Measurements from ENCODE around the gene STX12. TPM values are rescaled to one million over a fixed set of nuclear protein-coding genes. Genes with fewer than 3 reads are reported as not detected.

The STX12 gene
- total RNA-seq, 1 donor from 2014 or later, result 26.8 TPM

DNA sequence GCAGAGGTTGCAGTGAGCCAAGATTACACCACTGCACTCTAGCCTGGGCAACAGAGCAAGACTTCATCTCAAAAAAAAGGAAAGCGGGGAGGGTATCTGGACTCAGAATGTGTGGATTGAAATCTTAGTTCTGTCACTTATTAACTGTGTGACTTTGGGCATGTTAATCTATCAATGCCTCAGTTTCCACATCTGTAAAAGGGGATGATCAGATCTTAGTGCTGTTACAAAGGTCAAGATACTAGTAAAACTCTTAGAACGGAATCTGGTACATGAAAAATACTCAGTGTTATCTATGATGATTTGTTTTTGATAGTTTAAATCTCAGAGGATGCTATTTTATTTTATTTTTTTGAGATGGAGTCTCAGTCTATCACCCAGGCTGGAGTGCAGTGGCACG is 36.8 kb upstream of the STX12 start:
- Mint-ChIP-seq H3K27me3 (ENCODE audit: low read depth) (no peaks in the 10 kb centered on the region), H3K9me3 (no peaks in the 10 kb centered on the region), H3K36me3 (peaks cover 39% of the 10 kb centered on the region), H3K27ac (no peak overlapping the region), H3K4me3 (no peak overlapping the region), H3K4me1 (no peaks in the 10 kb centered on the region)
- TF ChIP-seq, protein P1, sequence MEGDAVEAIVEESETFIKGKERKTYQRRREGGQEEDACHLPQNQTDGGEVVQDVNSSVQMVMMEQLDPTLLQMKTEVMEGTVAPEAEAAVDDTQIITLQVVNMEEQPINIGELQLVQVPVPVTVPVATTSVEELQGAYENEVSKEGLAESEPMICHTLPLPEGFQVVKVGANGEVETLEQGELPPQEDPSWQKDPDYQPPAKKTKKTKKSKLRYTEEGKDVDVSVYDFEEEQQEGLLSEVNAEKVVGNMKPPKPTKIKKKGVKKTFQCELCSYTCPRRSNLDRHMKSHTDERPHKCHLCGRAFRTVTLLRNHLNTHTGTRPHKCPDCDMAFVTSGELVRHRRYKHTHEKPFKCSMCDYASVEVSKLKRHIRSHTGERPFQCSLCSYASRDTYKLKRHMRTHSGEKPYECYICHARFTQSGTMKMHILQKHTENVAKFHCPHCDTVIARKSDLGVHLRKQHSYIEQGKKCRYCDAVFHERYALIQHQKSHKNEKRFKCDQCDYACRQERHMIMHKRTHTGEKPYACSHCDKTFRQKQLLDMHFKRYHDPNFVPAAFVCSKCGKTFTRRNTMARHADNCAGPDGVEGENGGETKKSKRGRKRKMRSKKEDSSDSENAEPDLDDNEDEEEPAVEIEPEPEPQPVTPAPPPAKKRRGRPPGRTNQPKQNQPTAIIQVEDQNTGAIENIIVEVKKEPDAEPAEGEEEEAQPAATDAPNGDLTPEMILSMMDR (IDR thresholded peaks at IDR 0.05; ENCODE audit: unreplicated experiment), result no peak
- no peak for DNase-seq (ENCODE audit: low spot score in 2 of 2, unreplicated experiment in 2 of 2)

DNA sequence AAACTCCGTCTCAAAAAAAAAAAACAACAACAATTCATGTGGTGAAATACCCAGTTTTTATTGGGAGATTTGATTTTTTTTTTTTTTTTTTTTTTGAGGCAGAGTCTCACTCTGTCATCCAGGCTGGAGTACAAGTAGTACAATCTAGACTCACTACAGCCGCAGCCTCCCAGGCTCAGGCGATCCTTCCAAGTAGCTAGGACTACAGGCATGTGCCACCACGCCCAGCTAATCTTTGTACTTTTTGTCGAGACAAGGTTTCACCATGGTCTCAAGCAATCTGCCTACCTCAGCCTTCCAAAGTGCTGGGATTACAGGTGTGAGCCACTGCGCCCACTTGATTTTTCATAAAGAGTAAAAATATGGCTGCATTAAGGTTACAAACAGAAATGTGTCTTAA is 31.9 kb upstream of the STX12 start:
- Mint-ChIP-seq H3K4me3 (no peak overlapping the region), H3K27me3 (ENCODE audit: low read depth) (no peaks in the 10 kb centered on the region), H3K27ac (no peak overlapping the region), H3K9me3 (no peaks in the 10 kb centered on the region), H3K4me1 (no peaks in the 10 kb centered on the region), H3K36me3 (peaks cover 38% of the 10 kb centered on the region)
- no peak for DNase-seq (ENCODE audit: low spot score in 2 of 2, unreplicated experiment in 2 of 2)
- TF ChIP-seq, protein P1 (IDR thresholded peaks at IDR 0.05; ENCODE audit: unreplicated experiment), result no peak

DNA sequence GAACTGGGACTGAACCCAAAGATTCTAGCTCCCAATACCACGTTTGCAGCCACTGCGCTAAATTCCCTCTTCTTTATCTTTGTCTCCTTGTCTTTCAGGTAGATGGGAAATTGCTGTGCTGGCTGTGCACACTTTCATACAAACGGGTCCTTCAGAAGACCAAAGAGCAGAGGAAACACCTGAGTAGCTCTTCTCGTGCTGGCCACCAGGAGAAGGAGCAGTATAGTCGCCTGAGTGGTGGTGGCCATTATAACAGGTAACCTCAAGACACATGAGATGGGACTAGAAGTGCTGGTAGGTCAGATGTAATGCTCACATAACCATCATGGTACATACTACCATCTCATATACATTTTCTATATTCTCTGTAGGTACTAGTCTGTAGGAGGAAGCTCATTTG is 28.5 kb upstream of the STX12 start:
- Mint-ChIP-seq H3K27ac (no peak overlapping the region), H3K27me3 (ENCODE audit: low read depth) (no peaks in the 10 kb centered on the region), H3K9me3 (no peaks in the 10 kb centered on the region), H3K36me3 (peaks cover 34% of the 10 kb centered on the region), H3K4me3 (no peak overlapping the region), H3K4me1 (no peaks in the 10 kb centered on the region)
- DNase-seq (ENCODE audit: low spot score in 2 of 2, unreplicated experiment in 2 of 2), result no peak
- TF ChIP-seq, protein P1 (IDR thresholded peaks at IDR 0.05; ENCODE audit: unreplicated experiment), result no peak

DNA sequence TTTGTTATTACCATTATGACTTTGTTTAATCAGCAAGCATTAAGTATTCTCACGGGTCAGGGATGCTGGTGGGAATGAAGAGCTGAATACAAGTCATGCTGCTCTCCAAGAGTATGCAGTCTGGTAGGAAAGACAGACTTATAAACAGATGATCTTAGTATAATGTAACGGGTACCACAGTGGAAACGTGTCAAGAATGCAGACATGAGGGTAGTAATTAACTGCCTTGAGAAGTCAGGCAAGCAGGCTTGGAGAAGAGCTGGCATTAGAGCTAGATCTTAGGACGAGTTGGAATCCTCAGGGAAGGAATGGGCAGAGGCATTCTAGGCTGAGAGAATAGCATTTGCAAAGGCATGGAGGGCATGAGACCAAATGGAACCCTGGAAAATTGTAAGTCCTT is 27.6 kb upstream of the STX12 start:
- no peaks in the 10 kb centered on the region for H3K4me1 Mint-ChIP-seq
- peaks cover 34% of the 10 kb centered on the region for H3K36me3 Mint-ChIP-seq
- no peaks in the 10 kb centered on the region for H3K27me3 Mint-ChIP-seq (ENCODE audit: low read depth)
- no peak for DNase-seq (ENCODE audit: low spot score in 2 of 2, unreplicated experiment in 2 of 2)
- no peak overlapping the region for H3K27ac Mint-ChIP-seq
- H3K4me3 Mint-ChIP-seq, result no peak overlapping the region
- TF ChIP-seq, protein P1 (IDR thresholded peaks at IDR 0.05; ENCODE audit: unreplicated experiment), result no peak
- H3K9me3 Mint-ChIP-seq, result no peaks in the 10 kb centered on the region

DNA sequence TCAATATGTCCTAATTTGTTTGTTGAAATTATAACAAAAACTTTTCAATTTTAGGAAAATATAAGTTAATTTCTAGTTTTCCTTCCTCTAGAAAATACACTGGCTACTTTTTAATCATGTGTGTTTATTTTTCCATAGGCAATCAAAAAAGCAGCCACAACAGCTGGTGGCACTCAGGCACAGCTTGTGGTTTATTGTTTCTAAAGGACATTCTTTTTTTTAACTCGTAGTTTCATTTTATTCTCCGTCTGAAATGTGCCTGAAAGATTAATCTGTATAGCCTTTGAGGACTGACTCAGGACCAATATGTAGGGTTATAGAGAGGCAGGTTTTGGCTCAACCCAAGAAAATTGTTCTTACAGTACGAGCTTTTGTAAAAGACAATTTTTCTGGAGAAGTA is 20.7 kb upstream of the STX12 start:
- Mint-ChIP-seq H3K27me3 (ENCODE audit: low read depth) (no peaks in the 10 kb centered on the region), H3K4me3 (no peak overlapping the region), H3K36me3 (peaks cover 20% of the 10 kb centered on the region), H3K27ac (no peak overlapping the region), H3K4me1 (no peaks in the 10 kb centered on the region), H3K9me3 (no peaks in the 10 kb centered on the region)
- no peak for DNase-seq (ENCODE audit: low spot score in 2 of 2, unreplicated experiment in 2 of 2)
- TF ChIP-seq, protein P1 (IDR thresholded peaks at IDR 0.05; ENCODE audit: unreplicated experiment), result no peak

- TF ChIP-seq, protein P1 (IDR thresholded peaks at IDR 0.05; ENCODE audit: unreplicated experiment), result no peak
- peaks cover 16% of the 10 kb centered on the region for H3K36me3 Mint-ChIP-seq
- no peak overlapping the region for H3K4me3 Mint-ChIP-seq
- H3K27ac Mint-ChIP-seq, result no peak overlapping the region
- no peaks in the 10 kb centered on the region for H3K9me3 Mint-ChIP-seq
- no peak for DNase-seq (ENCODE audit: low spot score in 2 of 2, unreplicated experiment in 2 of 2)
- no peaks in the 10 kb centered on the region for H3K27me3 Mint-ChIP-seq (ENCODE audit: low read depth)
- H3K4me1 Mint-ChIP-seq, result no peaks in the 10 kb centered on the region
These were observed 17.7 kb upstream of the STX12 start for GRCh38 chr1:27755286-27755685.
